Glutamatergic neuron (in vitro differentiated cells): ENCODE measurements around the gene BCKDK. TPM values are rescaled to one million over a fixed set of nuclear protein-coding genes. Genes with fewer than 3 reads are reported as not detected.

Experiments used
- DNase-seq: peaks from one replicate; pipeline ENCODE4 v3.0.0; 2022
- H3K27ac Mint-ChIP-seq: one replicate; pipeline ENCODE4 v1.8.0; 2020; ENCODE audit warnings: mild to moderate bottlenecking, mixed read lengths, inconsistent platforms; ENCODE audit not compliant: unreplicated experiment
- H3K27me3 Mint-ChIP-seq: one replicate; pipeline ENCODE4 v1.8.0; 2020; ENCODE audit warnings: mild to moderate bottlenecking, moderate library complexity, mixed read lengths, inconsistent platforms; ENCODE audit not compliant: unreplicated experiment
- H3K36me3 Mint-ChIP-seq: one replicate; pipeline ENCODE4 v1.8.0; 2020; ENCODE audit warnings: mild to moderate bottlenecking, mixed read lengths, inconsistent platforms; ENCODE audit not compliant: unreplicated experiment
- H3K4me1 Mint-ChIP-seq: one replicate; pipeline ENCODE4 v1.8.0; 2020; ENCODE audit warnings: mild to moderate bottlenecking, low read depth, mixed read lengths, inconsistent platforms; ENCODE audit not compliant: unreplicated experiment
- H3K4me3 Mint-ChIP-seq: one replicate; pipeline ENCODE4 v1.8.0; 2020; ENCODE audit warnings: mild to moderate bottlenecking, mixed read lengths, inconsistent platforms; ENCODE audit not compliant: unreplicated experiment
- H3K9me3 Mint-ChIP-seq: one replicate; pipeline ENCODE4 v1.8.0; 2020; ENCODE audit warnings: mild to moderate bottlenecking, moderate library complexity, mixed read lengths, inconsistent platforms; ENCODE audit not compliant: unreplicated experiment
- CTCF ChIP-seq: fragments of 200-600 bp; sonication (generic); IDR thresholded peaks from one replicate; pipeline ENCODE4 v1.5.0; 2021; ENCODE audit not compliant: partially characterized antibody, unreplicated experiment
- total RNA-seq: library from RNA; stranded (reverse); fragmentation: NEBNext Ultra II Directional; extraction: Animal tissue kit (Norgen Biotek cat#: 25700); gene quantifications from one replicate; pipeline ENCODE4 v1.2.1, GENCODE V29; 2021; ENCODE audit not compliant: unreplicated experiment

The BCKDK gene
- total RNA-seq, 1 donor from 2014 or later = 62.4 TPM

GRCh38 chr16:31157136-31157535 is 49.0 kb downstream of the BCKDK start:
- no peak for TF ChIP-seq CTCF
- Mint-ChIP-seq H3K36me3 (no peaks in the 10 kb centered on the region), H3K4me3 (no peak overlapping the region), H3K4me1 (no peaks in the 10 kb centered on the region), H3K27me3 (no peaks in the 10 kb centered on the region), H3K9me3 (no peaks in the 10 kb centered on the region), H3K27ac (no peak overlapping the region)
- DNase-seq = no peak

Other genes with a start within 250 kb of the BCKDK start
- 24.0 TPM for gene BCL7C, start 214.3 kb upstream of the BCKDK start, total RNA-seq
- 1.7 TPM for gene CTF1, start 211.8 kb upstream of the BCKDK start, total RNA-seq
- gene FBXL19, start 184.8 kb upstream of the BCKDK start, total RNA-seq = 76.8 TPM
- 5.1 TPM for gene ORAI3, start 159.3 kb upstream of the BCKDK start, total RNA-seq
- 24.3 TPM for gene SETD1A, start 150.6 kb upstream of the BCKDK start, total RNA-seq
- gene HSD3B7, start 123.2 kb upstream of the BCKDK start, total RNA-seq = 2.0 TPM
- 51.6 TPM for gene STX1B, start 97.7 kb upstream of the BCKDK start, total RNA-seq
- 23.4 TPM for gene STX4, start 74.8 kb upstream of the BCKDK start, total RNA-seq
- gene ZNF668, start 34.1 kb upstream of the BCKDK start, total RNA-seq = 15.5 TPM
- 33.1 TPM for gene ZNF646, start 34.0 kb upstream of the BCKDK start, total RNA-seq
- gene PRSS53, start 19.4 kb upstream of the BCKDK start, total RNA-seq = 20.4 TPM
- 152 TPM for gene VKORC1, start 13.6 kb upstream of the BCKDK start, total RNA-seq
- 61.2 TPM for gene KAT8, start 9.3 kb downstream of the BCKDK start, total RNA-seq
- gene PRSS8, start 27.3 kb downstream of the BCKDK start, total RNA-seq = not detected
- 0.61 TPM for gene PRSS36, start 41.7 kb downstream of the BCKDK start, total RNA-seq
- gene FUS, start 71.8 kb downstream of the BCKDK start, total RNA-seq = 473 TPM
- gene PYCARD, start 94.4 kb downstream of the BCKDK start, total RNA-seq = 0.71 TPM
- 0.10 TPM for gene TRIM72, start 105.7 kb downstream of the BCKDK start, total RNA-seq
- gene PYDC1, start 108.7 kb downstream of the BCKDK start, total RNA-seq = not detected
- not detected for gene ITGAM, start 151.6 kb downstream of the BCKDK start, total RNA-seq
- gene ITGAX, start 246.8 kb downstream of the BCKDK start, total RNA-seq = not detected